ENCODE measurements around the gene SYT15B.
A peak's percentile ranks its signal among the peaks of the same experiment; 100 is the strongest.
"Not testable (repeated sequence)": the region's sequence is repeated elsewhere in the genome, so short reads cannot be mapped to it uniquely, and the experiment has no call there.

The SYT15B gene

GRCh38 chr10:47763554-47764175, at the start of gene SYT15B:
TSS of gene SYT15B (minus strand) at chr10:47763592. CDS start at chr10:47762640, 952 bp downstream.
- H3K9me3 ChIP-seq (ENCODE audit: severe bottlenecking); H3K27ac ChIP-seq (ENCODE audit: poor library complexity, severe bottlenecking); H3K36me3 ChIP-seq (ENCODE audit: low read depth); DNase-seq (ENCODE audit: low spot score); H3K4me1 ChIP-seq (ENCODE audit: insufficient read depth, poor library complexity, severe bottlenecking); H3K4me3 ChIP-seq (ENCODE audit: severe bottlenecking); ATAC-seq (ENCODE audit: low read depth); H3K27me3 ChIP-seq (ENCODE audit: insufficient read depth, poor library complexity, severe bottlenecking): not testable (repeated sequence)

DNA sequence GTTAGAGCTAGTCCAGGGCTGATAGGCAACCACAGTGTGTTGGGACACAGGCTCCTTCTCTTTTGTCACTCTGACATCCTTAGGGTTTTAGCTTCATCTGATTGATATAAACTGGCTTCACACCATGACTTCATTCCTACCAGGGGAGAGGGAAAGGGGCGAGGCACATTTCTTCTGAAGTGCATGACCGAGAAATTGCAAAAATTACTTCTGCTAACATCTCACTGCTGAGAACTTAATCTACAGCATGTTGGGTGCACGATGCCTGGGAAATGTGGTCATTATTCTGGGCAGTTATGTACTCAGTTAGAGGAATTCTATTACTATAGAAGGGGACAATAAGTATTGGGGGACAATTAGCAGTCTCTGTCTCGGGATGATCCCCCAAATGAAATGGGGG, 16.2 kb upstream of the SYT15B start:
- H3K36me3 ChIP-seq (ENCODE audit: low read depth); H3K4me3 ChIP-seq (ENCODE audit: severe bottlenecking); H3K27me3 ChIP-seq (ENCODE audit: insufficient read depth, poor library complexity, severe bottlenecking); H3K9me3 ChIP-seq (ENCODE audit: severe bottlenecking); H3K4me1 ChIP-seq (ENCODE audit: insufficient read depth, poor library complexity, severe bottlenecking); DNase-seq (ENCODE audit: low spot score); ATAC-seq (ENCODE audit: low read depth); H3K27ac ChIP-seq (ENCODE audit: poor library complexity, severe bottlenecking): not testable (repeated sequence)

DNA sequence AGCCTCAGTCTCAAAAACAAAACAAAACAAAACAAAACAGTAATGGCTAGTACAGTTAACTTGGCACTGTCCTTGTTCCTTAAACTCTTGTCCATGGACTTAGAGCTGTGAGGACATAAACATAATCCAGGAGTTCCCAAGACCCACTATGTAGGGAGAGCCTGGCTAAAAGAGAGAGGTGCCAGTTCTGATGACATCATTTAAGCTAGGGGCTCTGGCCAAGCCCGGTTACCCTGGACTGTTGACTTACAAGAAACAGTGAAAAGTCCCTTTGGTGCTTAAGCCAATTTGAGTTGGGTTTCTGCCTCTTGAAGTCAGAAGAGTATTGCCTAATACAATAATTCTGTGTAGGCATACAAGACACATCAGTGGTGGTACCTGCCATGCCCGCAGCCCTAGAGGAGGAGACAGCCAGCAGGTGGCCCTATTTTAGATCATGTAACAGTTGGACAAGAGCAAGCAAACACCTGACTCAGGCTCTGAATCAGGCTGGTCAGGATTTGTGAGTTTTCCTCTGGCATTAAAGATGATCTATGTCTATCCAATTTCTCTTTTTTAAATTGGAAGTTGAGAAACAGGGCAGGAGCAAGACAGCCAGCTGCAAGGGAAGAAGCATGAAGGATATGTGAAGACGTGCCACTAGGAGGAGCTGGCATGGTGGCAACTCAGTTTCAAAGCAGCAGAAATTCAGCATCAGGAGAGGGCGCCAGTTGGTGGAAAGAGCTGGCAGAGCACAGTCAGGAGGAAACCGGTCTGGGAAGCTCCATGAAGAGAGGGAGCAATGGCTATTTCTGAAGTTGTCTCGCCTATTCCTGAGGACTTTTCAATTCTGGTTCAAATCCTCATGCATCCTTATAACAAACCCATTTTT, 12.2 kb upstream of the SYT15B start:
- not testable (repeated sequence) for DNase-seq (ENCODE audit: low spot score); H3K4me3 ChIP-seq (ENCODE audit: severe bottlenecking); H3K9me3 ChIP-seq (ENCODE audit: severe bottlenecking); H3K27me3 ChIP-seq (ENCODE audit: insufficient read depth, poor library complexity, severe bottlenecking); H3K36me3 ChIP-seq (ENCODE audit: low read depth); H3K4me1 ChIP-seq (ENCODE audit: insufficient read depth, poor library complexity, severe bottlenecking); H3K27ac ChIP-seq (ENCODE audit: poor library complexity, severe bottlenecking)
- peak; percentile 92 for ATAC-seq (ENCODE audit: low read depth)

DNA sequence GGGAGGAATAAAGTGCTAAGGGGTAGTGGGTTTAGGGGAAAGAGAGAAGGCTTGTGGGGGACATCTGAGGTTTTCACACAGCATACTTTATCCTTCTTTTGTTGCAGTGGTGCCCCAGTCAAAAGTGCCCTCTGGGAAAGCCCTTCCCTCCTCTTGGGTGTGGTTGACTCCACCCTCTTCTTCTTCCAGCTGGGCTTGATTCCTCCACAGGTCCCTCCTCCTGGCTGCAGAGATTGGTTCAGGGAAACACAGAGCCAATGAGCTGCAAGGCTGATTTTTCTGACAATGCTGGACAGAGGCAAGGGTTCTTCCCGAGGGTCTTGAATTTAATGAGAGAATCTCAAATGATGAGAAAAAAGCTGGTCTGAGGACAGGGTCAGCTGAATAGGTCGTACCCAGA, 7.4 kb upstream of the SYT15B start:
- not testable (repeated sequence) for ATAC-seq (ENCODE audit: low read depth); H3K27ac ChIP-seq (ENCODE audit: poor library complexity, severe bottlenecking); H3K9me3 ChIP-seq (ENCODE audit: severe bottlenecking); H3K36me3 ChIP-seq (ENCODE audit: low read depth); DNase-seq (ENCODE audit: low spot score); H3K4me3 ChIP-seq (ENCODE audit: severe bottlenecking); H3K4me1 ChIP-seq (ENCODE audit: insufficient read depth, poor library complexity, severe bottlenecking); H3K27me3 ChIP-seq (ENCODE audit: insufficient read depth, poor library complexity, severe bottlenecking)

DNA sequence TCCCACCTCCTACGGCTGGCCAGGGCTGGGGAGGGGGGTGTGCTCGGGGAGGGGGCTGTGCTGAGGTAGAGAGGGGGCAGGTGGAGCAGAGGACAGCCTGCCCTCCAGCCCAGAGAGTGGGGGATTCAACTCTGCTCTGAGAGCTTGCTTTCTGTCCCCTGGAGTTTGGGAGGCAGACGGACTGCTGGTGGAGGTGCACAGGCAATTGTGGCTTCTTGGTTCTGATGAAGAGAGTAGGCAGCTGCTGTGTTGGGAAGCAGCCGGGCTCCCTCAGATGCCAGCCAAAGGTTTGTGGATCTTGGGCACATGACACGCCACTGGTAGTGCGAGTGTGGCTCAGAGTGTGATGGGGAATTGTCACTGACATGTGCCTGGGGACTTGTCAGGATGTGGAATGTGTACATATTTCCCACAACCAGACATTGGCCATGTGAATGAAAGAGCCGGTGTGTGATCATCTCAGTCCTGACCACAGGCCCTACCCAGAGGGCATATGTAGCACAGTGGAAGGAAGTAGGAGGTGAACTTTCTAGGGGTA, 5.3 kb upstream of the SYT15B start:
- not testable (repeated sequence) for H3K9me3 ChIP-seq (ENCODE audit: severe bottlenecking); H3K4me1 ChIP-seq (ENCODE audit: insufficient read depth, poor library complexity, severe bottlenecking); H3K36me3 ChIP-seq (ENCODE audit: low read depth); H3K27me3 ChIP-seq (ENCODE audit: insufficient read depth, poor library complexity, severe bottlenecking); H3K27ac ChIP-seq (ENCODE audit: poor library complexity, severe bottlenecking); DNase-seq (ENCODE audit: low spot score); H3K4me3 ChIP-seq (ENCODE audit: severe bottlenecking)
- ATAC-seq (ENCODE audit: low read depth), result peak; percentile 12; the same call in 1 of the 3 replicates

GRCh38 chr10:47768085-47768484, 4.7 kb upstream of the SYT15B start:
- H3K36me3 ChIP-seq (ENCODE audit: low read depth); ATAC-seq (ENCODE audit: low read depth); H3K27ac ChIP-seq (ENCODE audit: poor library complexity, severe bottlenecking); H3K27me3 ChIP-seq (ENCODE audit: insufficient read depth, poor library complexity, severe bottlenecking); H3K4me1 ChIP-seq (ENCODE audit: insufficient read depth, poor library complexity, severe bottlenecking); H3K4me3 ChIP-seq (ENCODE audit: severe bottlenecking); H3K9me3 ChIP-seq (ENCODE audit: severe bottlenecking); DNase-seq (ENCODE audit: low spot score): not testable (repeated sequence)

DNA sequence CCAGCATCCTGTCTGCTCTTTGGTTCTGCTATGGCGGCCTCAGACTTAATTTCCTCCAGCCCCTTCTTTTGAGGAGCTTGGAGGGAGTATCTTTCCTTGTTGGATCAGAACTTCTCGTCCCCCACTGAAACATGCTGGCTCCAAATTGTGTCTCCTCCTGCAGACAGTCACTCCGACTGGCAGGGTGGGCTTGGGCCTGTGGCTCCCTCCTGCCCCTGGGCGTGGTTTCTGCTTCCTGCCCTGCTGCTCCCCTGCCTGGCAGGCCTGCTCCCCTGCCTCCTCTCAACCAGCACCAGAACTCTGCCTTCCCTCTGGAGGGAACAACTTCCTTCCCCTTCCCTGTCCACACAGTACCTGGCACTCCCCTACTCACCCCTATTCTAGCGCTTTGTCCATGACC, 3.8 kb upstream of the SYT15B start:
- not testable (repeated sequence) for H3K9me3 ChIP-seq (ENCODE audit: severe bottlenecking); H3K4me3 ChIP-seq (ENCODE audit: severe bottlenecking); H3K27ac ChIP-seq (ENCODE audit: poor library complexity, severe bottlenecking); H3K4me1 ChIP-seq (ENCODE audit: insufficient read depth, poor library complexity, severe bottlenecking); H3K36me3 ChIP-seq (ENCODE audit: low read depth); DNase-seq (ENCODE audit: low spot score); ATAC-seq (ENCODE audit: low read depth); H3K27me3 ChIP-seq (ENCODE audit: insufficient read depth, poor library complexity, severe bottlenecking)

GRCh38 chr10:47765232-47765631, 1.8 kb upstream of the SYT15B start:
- H3K36me3 ChIP-seq (ENCODE audit: low read depth); DNase-seq (ENCODE audit: low spot score); H3K9me3 ChIP-seq (ENCODE audit: severe bottlenecking); ATAC-seq (ENCODE audit: low read depth); H3K4me1 ChIP-seq (ENCODE audit: insufficient read depth, poor library complexity, severe bottlenecking); H3K4me3 ChIP-seq (ENCODE audit: severe bottlenecking); H3K27ac ChIP-seq (ENCODE audit: poor library complexity, severe bottlenecking); H3K27me3 ChIP-seq (ENCODE audit: insufficient read depth, poor library complexity, severe bottlenecking): not testable (repeated sequence)

GRCh38 chr10:47762674-47763553, 478 bp downstream of the SYT15B start:
- not testable (repeated sequence) for H3K36me3 ChIP-seq (ENCODE audit: low read depth); DNase-seq (ENCODE audit: low spot score); H3K9me3 ChIP-seq (ENCODE audit: severe bottlenecking); H3K27me3 ChIP-seq (ENCODE audit: insufficient read depth, poor library complexity, severe bottlenecking); H3K4me3 ChIP-seq (ENCODE audit: severe bottlenecking); H3K27ac ChIP-seq (ENCODE audit: poor library complexity, severe bottlenecking); H3K4me1 ChIP-seq (ENCODE audit: insufficient read depth, poor library complexity, severe bottlenecking)
- ATAC-seq (ENCODE audit: low read depth), result peak; percentile 61

DNA sequence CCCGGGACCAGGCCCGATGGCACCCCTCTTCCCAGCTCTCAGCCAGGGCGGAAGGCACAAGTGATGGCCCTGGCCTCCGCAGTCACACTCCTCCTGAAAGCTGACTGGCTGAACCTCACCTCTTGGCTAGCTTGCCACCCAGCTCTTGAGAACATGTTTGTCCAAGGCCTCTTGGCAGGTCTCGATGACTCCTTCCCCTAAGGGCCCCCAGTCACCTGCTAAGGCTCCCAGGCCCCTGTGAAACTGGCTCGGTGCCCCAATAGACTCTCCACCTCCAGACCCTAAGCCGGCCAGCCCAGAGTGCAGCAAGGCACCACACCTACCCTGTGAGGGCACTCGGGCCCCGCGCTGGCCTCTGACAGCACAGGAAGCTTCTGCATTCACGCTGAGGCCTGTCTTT, 4.5 kb downstream of the SYT15B start:
- not testable (repeated sequence) for H3K4me1 ChIP-seq (ENCODE audit: insufficient read depth, poor library complexity, severe bottlenecking); H3K27me3 ChIP-seq (ENCODE audit: insufficient read depth, poor library complexity, severe bottlenecking); H3K27ac ChIP-seq (ENCODE audit: poor library complexity, severe bottlenecking); H3K9me3 ChIP-seq (ENCODE audit: severe bottlenecking); DNase-seq (ENCODE audit: low spot score); H3K4me3 ChIP-seq (ENCODE audit: severe bottlenecking); H3K36me3 ChIP-seq (ENCODE audit: low read depth)
- peak; percentile 15; the same call in 2 of the 3 replicates for ATAC-seq (ENCODE audit: low read depth)

- not testable (repeated sequence) for ATAC-seq (ENCODE audit: low read depth); H3K9me3 ChIP-seq (ENCODE audit: severe bottlenecking); H3K4me1 ChIP-seq (ENCODE audit: insufficient read depth, poor library complexity, severe bottlenecking); H3K27ac ChIP-seq (ENCODE audit: poor library complexity, severe bottlenecking); DNase-seq (ENCODE audit: low spot score); H3K36me3 ChIP-seq (ENCODE audit: low read depth); H3K27me3 ChIP-seq (ENCODE audit: insufficient read depth, poor library complexity, severe bottlenecking); H3K4me3 ChIP-seq (ENCODE audit: severe bottlenecking)
Observed at GRCh38 chr10:47756169-47756568, 7.2 kb downstream of the SYT15B start.

All from RWPE2 (cell line).